HG03460 (cell line): ENCODE data around the gene TUT1.
"Not testable (repeated sequence)": the region's sequence is repeated elsewhere in the genome, so short reads cannot be mapped to it uniquely, and the experiment has no call there.

Experiments used
- ATAC-seq: cut with Tn5 transposase; IDR thresholded peaks from one replicate; pipeline ENCODE4 v1.9.1; 2021; ENCODE audit not compliant: unreplicated experiment

TUT1 gene

GRCh38 chr11:62578541-62578940 lies 12.8 kb downstream of the TUT1 start:
- no peak for ATAC-seq

DNA sequence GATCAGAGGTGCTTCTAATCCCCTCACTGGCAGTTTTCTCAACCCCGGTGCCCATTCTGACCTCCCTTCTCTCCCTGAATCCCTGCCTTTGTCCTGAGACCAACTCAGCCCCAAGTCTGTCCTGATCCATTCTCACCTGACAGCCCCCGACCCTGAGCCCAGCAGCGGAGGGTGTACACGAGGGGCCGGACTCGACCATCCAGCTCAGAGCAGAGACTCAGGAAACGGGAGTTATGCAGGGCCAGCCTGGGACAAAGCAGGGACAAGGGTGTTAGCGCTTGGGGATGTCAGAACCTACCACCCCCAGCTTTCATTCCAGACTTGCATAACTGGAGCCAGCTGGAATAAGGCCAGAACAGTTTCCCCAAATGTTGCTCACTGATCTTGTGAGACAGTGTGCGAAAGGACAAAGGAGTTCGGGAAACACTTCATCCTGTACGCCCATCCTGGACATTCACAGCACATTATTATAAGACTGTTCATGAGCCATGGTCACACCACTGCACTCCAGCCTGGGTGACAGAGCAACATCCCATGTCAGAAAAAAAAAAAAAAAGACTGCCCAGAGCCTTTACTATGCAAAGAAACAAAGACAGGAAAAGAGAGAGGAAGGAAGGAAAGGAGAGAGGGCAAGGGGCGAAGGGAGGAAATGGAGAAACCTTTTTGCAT lies 14.1 kb downstream of the TUT1 start:
- no peak for ATAC-seq

GRCh38 chr11:62575837-62576236 lies 15.5 kb downstream of the TUT1 start:
- no peak for ATAC-seq

GRCh38 chr11:62575156-62575555 lies 16.2 kb downstream of the TUT1 start:
- ATAC-seq = no peak

DNA sequence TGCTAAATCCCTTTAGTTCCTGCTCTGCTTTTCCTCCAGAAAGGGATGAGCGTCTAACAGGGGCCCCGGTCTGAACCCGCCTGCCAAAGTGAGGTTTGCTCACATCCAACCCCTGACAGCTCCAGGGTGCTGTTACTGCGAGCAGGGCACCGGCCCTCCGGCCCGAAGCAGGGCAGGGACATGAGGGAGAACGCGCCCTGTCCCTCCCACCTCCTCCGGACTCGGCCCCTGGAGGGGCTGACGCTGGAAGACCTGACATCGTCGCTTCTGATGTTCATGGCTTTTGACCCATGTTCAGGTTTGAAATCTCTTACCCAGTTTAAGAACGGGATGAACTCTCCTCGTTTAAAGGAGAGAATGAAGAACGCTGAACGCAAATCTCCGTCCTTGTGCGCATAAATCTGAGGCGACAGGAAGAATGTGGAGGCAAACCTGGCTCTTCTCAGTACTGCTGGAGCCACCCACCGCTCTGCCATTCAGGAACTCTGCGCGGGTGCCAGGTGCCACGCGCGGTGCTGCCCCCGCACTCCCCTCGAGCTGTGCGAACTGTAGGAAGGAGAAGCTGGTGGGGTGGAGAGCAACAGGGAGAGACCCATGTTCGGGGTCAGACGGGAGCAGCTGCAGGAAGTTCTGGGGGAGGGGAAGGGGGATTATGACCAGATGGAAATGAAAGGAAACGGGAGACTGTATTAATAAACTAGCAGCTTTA lies 16.8 kb downstream of the TUT1 start:
- ATAC-seq = peak; percentile 19

DNA sequence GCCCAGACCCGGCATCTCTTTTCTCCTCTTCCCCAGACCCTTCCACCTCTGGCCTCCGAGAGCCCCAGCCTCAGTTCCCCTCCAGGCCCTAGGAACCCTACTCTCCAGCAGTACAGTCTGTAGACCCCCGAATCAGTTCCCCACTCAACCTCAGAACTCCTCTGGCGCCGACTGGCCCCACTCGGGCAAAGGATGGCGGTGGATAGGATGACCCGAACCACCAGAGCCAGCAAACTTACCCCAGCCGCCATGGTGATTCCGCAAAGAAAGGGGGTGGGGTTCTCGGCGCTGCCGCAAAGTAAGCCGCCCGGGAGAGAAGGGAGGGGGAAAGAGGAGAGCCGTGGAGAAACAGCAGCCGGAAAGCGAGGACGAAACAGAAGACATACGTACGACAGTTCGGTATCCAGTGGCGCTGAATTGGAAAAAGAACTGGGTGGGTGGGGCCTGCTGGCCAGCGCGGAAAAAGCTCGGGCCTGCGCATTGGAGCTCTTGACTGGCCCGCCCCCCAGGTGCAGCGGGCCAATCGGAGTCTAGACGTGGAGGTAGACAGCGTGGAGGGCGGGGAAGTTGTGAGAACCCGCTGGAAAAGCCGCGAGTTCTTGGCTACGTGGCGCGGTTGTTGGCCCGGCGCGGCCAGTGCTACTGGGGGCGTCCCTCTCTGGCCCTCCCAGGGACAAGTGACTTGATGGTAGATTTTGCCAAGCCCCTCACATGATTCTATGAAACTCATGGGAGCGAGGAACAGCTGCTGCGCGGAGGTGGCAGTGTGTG lies 17.5 kb downstream of the TUT1 start, which contains the start of gene EEF1G:
Gene EEF1G, minus strand, starts transcription at position 300 of the 771 bp plus-strand sequence. Its CDS starts 49 bp downstream, at position 251.
- peak; percentile 79 for ATAC-seq

GRCh38 chr11:62573006-62573591 lies 18.2 kb downstream of the TUT1 start:
- no peak for ATAC-seq

DNA sequence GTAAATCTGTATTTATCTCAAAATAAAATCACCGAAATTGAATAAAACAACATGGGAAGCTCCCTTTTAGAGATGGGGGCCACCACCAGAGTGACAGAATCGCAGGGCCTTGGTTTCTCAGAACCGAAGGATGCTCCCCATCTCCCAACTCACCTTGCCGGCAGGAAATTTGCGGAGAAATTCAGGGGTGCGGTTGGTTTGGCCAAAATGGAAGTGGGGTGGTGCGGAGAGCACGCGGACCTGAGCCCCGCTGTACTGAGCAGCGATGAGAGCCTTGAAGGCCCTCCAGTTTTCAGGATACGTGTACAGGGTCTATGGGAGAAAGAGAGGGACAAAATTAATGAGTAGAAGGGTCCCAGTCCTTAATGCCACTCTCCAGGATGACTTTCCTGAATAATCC lies 18.9 kb downstream of the TUT1 start:
- ATAC-seq = no peak

- ATAC-seq = not testable (repeated sequence)
These were observed 19.8 kb downstream of the TUT1 start for GRCh38 chr11:62571493-62571892.

DNA sequence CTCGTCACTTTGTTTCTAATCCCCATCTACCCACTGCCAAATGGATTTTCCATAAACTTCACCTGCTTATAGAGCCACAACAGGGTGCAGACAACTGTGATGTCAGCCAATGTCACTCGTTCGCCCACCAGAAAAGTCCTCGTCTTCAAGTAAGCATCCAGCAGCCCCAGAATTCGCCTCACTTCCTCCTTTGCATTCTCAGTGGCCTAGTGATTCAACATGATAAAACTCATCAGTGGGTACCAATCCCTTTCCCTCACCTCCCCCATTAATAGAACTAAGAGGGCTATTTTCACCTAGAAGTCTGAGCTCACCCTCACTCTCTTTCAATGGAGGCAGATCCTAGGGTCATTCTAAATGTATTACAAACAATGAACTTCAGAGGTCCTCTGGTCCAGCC lies 20.4 kb downstream of the TUT1 start:
- not testable (repeated sequence) for ATAC-seq

DNA sequence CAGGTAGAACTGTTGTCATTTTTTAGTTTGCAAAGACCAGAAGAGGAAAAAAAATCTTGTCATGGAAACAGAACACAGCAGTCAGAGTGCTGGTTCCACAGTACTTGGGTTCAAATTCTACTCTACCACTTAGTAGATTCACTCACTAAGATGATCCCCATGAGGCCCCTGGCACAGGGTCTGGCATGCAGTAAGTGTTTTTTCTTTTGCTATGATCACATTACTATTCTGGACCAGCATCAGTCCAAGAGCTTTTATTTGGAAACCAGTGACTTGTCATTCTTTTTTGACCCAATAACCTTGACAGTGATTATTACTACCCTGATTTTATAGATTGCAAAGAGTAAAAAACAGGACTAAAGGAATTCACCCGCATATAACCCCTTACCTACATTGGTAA lies 21.7 kb downstream of the TUT1 start:
- no peak for ATAC-seq

- peak; percentile 61 for ATAC-seq
These were observed 24.2 kb downstream of the TUT1 start for GRCh38 chr11:62567018-62567633.

- ATAC-seq = no peak
These were observed 25.1 kb downstream of the TUT1 start for GRCh38 chr11:62566247-62566646.

GRCh38 chr11:62565100-62565802 lies 26.1 kb downstream of the TUT1 start:
- no peak for ATAC-seq

- ATAC-seq = not testable (repeated sequence)
These were observed 29.6 kb downstream of the TUT1 start for GRCh38 chr11:62561677-62562230.

GRCh38 chr11:62560566-62561103 lies 30.7 kb downstream of the TUT1 start:
- no peak for ATAC-seq

DNA sequence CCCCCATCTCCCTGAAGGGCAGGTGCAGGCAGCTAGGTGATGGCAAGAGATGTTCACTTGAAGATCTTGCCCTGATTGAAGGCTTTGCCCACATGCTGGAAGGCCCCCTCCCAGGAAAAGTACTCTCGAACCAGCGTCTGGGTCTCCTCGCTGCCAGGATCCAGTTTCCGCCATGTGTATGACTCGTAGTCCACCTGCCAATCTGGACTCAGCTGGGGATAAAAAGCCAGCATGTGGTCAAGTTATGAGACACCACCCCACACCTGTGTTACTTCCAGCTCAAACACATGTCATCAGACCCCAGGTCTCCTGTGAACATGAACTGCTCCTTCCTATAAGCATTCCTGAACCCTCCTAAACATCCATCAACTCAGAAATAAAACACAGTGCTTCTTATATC lies 31.7 kb downstream of the TUT1 start:
- ATAC-seq = not testable (repeated sequence)

DNA sequence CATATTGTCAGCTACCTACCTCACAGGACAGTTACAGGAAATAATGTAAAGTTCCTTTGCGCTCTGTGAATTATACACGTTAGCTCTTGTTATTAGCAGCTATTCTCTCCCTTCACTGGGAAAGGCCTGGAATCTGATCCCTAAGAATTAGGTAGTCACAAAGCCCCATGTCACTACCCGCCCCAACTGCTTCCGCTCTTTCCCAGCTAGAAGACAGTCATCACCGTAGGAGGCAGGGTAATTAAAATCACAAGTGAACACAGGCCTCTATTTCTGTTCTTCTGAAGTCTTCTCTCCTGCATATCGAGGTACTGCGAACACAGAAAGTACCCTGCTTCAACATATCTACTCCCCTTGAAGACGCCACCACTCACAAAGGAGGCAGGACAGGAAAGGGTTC lies 32.1 kb downstream of the TUT1 start:
- no peak for ATAC-seq

DNA sequence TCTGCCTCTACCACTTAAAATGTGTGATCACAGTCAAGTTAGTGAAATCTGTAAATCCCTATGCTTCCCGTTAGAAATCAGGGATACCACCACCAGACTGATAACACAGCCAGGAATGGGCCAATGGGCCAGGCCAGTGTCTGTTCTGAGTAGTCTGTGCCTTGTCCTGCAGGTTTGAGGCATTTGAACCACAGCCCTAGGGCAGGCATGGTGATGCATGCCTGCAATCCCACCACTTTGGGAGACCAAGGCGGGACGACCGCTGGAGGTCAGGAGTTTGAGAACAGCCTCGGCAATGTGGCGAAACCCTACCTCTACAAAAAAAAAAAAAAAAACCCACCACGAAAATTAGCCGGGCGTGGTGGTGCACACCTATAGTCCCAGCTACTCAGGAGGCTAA lies 32.7 kb downstream of the TUT1 start:
- no peak for ATAC-seq
